HG02943 (cell line): ENCODE data around the gene TMEM107.

ENCODE experiments used
- ATAC-seq: cut with Tn5 transposase; IDR thresholded peaks from one replicate; pipeline ENCODE4 v1.9.1; 2021; ENCODE audit warnings: mild to moderate bottlenecking, low read depth, moderate library complexity; ENCODE audit not compliant: unreplicated experiment

TMEM107 gene

GRCh38 chr17:8140065-8141029 lies 35.8 kb downstream of the TMEM107 start:
- ATAC-seq = no peak

DNA sequence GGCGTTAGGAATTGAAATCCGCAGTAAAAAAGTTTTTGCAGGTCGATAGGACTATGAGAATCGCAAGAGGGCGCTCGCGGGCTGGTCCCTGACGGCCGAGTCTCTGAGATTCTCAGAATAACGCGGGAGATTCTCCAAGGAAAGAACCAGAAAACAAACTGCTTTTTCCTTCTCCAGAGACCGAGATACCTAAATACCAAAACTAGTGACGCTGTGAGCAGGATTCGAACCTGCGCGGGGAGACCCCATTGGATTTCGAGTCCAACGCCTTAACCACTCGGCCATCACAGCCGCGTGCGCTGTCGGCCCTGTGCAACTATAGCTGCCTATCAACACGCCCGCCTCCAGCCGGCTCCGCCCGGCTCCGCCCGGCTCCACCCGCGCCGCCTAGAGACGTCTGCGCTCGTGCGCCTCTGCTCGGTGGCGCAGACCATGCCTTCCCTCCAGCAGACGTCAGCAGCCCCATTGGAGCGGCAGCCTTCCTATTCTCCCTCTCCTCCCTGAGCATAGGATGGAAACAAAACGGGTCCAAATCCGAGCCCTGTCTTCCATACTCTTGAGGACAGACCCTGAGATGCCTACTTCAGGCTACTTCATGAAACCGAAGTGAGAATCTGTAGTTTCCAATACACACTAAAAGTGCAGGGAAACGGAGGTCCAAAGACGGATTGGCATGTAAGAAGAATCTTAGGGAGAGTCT lies 37.4 kb downstream of the TMEM107 start:
- peak; percentile 74 for ATAC-seq

- no peak for ATAC-seq
Measured at GRCh38 chr17:8138374-8138671, 37.9 kb downstream of the TMEM107 start.

GRCh38 chr17:8137645-8138373 lies 38.4 kb downstream of the TMEM107 start:
- no peak for ATAC-seq

DNA sequence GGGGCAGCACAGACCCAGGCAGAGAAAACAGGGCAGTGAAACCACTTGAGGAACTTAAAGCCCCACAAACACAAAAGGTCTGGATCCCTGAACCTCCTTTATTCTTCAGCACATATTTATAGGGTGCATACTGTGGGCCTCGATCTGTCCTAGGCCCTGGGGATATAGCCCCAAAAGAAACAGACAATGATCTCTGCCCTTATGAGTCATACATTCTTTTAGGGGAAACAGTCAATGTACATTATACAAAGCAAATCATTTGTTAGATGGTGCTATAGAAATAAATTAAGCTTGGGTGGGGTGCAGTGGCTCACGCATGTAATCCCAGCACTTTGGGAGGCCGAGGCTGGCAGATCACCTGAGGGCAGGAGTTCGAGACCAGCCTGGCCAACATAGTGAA lies 42.2 kb downstream of the TMEM107 start:
- no peak for ATAC-seq

DNA sequence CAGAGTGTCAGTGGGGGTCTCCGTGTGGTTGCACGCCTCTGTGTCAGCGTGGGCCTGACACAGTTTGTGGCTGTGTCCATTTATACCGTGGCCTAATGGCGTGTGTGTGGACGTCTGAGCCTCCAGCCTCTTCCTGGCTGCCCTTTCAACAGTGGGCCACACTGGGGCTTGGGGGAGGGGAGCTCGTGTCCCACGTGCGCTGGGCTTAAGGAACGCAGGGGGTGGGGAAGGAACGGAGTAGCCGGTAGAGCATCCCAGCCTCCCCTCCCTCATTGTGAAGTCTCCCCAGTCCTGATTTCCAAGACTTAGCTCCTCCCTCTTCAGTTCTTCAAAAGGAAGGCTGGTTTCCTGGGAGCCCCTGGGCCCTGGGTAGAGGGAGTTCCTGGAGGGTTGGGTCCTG lies 42.8 kb downstream of the TMEM107 start:
- no peak for ATAC-seq

- no peak for ATAC-seq
Measured at GRCh38 chr17:8131844-8132441, 44.2 kb downstream of the TMEM107 start.

DNA sequence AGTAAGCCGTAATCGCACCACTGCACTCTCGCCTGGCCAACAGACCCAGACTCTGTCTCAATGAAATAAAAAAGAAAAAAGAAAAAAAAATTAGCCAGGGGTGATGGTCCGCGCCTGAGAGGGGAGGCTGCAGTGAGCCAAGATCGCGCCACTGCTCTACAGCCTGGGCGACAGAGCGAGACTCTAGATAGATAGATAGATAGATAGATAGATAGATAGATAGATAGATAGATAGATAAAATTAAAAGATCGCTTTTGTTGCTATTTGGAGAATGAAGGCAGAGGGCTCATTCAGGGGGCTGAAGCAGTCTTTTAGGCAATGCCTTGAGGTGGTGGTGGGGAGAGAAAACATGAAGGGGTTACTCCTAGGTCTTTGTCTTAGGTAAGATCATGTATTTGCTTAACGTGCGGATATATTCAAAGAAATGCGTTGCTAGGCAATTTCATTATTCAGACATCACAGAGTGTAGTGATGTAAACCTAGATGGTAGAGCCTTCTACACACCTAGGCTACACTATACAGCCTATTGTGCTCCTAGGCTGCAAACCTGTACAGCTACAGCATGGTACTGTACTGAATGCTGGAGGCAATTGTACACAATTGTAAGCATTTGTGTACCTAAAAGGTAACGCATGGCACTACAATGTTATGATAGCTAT lies 47.9 kb downstream of the TMEM107 start:
- no peak for ATAC-seq

DNA sequence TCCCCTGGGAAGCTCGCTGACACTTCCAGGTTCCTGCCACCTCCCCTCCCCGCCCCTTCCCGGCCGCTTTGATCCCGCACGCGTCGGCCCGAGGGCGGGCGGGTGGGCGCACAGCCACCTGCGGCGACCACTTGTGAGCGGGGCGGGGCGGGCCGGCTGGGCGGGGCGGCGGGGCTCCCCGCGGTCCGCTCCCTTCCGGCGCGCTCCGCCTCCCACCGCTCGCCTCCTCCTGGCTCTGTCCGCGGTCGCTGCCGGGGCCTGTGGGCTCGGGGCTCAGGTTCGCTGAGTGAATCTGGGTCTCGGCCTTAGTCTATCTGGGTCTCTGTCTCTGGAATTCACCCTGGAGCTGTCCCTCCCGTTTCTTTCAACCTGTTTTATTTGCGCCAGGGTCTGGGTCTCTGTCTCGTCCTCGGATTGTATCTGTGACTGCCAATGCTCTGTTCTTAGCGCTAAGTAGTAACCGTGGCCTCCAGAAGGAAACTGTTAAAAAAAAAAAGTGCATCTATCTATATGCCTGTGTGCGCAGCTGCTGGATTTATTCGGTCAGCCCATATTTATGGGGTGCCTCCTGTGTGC lies 49.6 kb downstream of the TMEM107 start:
- no peak for ATAC-seq

- ATAC-seq = no peak
Measured at GRCh38 chr17:8125947-8126490, 50.2 kb downstream of the TMEM107 start.

DNA sequence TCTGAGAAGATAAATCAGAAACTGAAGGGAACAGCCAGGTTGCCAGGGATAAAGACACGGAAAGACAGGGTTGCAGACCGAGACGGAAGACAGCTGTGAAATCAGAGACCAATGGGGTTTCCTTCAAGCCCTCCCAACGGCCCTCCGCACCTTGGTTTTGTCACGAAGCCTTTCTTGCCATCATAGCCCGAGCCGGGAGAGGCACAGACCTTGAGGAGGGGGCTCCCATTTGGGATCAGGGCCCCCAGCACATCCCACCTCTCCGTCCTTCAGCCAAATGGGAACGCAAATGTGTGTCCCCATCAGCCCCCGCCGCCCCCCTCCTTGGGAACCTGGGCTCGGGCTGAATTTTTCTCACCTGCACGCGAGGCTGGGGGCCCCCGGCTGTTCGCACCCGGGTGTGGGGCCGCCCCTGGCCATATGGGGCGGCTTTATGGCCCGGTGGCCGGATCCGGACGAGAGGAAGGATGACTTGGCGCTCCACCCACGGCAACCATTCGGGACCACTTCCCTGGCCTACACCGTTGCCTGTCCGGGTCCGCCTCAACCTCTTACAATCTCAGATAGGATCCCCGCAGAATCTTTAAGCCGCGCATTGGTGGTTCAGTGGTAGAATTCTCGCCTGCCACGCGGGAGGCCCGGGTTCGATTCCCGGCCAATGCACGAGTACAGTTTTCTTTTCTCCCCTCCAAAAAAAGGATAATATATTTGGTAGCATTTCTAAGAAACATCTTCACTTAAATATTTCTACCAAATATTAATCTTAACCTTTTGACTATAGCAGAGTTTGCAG lies 50.8 kb downstream of the TMEM107 start:
- ATAC-seq = no peak

- ATAC-seq = no peak
Measured at GRCh38 chr17:8124350-8125153, 51.6 kb downstream of the TMEM107 start.

GRCh38 chr17:8123695-8124349 lies 52.4 kb downstream of the TMEM107 start, which contains the start of gene HES7:
Gene HES7 (minus strand): TSS chr17:8124106. CDS start chr17:8124084, 22 bp downstream.
- ATAC-seq = no peak

DNA sequence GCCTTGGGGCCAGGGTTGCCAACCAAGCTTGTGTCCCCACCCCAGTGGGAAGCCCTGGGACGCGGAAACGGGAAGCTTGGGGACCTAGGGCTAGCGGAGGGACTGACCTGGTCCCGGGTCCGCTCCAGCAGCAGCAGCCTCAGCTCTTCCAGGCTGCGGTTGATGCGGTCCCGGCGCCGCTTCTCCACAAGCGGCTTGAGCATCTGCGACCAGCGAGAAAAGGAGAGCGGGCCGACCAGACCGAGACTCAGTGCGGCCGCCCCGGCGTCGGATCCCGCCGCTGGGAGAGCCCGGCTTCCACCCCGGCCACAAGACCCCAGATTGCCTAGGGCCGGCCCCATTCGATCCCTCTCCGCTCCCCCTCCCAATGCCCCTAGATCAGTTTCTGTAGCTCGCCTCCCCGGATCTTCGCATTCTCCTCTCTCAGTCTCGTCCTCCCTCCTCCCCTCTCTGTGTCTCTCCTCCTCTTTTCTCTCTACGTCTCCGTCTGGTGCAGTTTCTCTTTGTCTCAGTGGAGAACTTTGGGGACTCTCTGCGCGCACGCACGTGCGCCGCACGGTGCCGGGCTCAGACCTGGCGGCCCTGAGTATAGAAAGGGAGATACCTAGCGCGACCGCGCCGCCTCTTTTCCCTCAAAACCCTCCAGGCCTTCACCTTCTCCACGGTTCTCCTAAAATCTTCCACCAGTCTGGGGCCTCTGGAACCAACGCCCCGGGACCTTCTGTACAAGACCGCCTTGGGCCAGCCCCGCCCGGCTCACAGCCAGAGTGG lies 53.1 kb downstream of the TMEM107 start:
- no peak for ATAC-seq
